SU-DHL-6 (cell line): ENCODE data around the gene ASB3.
"Not testable (repeated sequence)": the region's sequence is repeated elsewhere in the genome, so short reads cannot be mapped to it uniquely, and the experiment has no call there.

ENCODE experiments used
- EZH2phosphoT487 ChIP-seq: fragments of 200-600 bp; sonication (generic), shearing (Covaris generic); conservative IDR thresholded peaks from 2 replicates; pipeline ENCODE4 v1.6.1; 2018; ENCODE audit warnings: mild to moderate bottlenecking, antibody characterized with exemption, low read length, moderate library complexity, mixed read lengths
- TF ChIP-seq, protein P1 (sequence below): fragments of 200-600 bp; sonication (generic); IDR thresholded peaks from one replicate; pipeline ENCODE4 v1.5.1; 2017; ENCODE audit warnings: antibody characterized with exemption, mild to moderate bottlenecking, low read length, moderate library complexity; ENCODE audit not compliant: insufficient read depth, poor library complexity, severe bottlenecking

GRCh38 chr2:53829980-53830290, 43.2 kb upstream of the ASB3 start:
- TF ChIP-seq, protein P1, sequence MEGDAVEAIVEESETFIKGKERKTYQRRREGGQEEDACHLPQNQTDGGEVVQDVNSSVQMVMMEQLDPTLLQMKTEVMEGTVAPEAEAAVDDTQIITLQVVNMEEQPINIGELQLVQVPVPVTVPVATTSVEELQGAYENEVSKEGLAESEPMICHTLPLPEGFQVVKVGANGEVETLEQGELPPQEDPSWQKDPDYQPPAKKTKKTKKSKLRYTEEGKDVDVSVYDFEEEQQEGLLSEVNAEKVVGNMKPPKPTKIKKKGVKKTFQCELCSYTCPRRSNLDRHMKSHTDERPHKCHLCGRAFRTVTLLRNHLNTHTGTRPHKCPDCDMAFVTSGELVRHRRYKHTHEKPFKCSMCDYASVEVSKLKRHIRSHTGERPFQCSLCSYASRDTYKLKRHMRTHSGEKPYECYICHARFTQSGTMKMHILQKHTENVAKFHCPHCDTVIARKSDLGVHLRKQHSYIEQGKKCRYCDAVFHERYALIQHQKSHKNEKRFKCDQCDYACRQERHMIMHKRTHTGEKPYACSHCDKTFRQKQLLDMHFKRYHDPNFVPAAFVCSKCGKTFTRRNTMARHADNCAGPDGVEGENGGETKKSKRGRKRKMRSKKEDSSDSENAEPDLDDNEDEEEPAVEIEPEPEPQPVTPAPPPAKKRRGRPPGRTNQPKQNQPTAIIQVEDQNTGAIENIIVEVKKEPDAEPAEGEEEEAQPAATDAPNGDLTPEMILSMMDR = not testable (repeated sequence)
- not testable (repeated sequence) for TF ChIP-seq EZH2phosphoT487
